ENCODE measurements around the gene NUP88.

The NUP88 gene

GRCh38 chr17:5418858-5419355, 555 bp downstream of the NUP88 start:
- DNase-seq, result peak; percentile 82

- DNase-seq, result no peak
Observed at GRCh38 chr17:5416901-5417300, 2.6 kb downstream of the NUP88 start.

GRCh38 chr17:5413682-5414081, 5.8 kb downstream of the NUP88 start:
- DNase-seq, result no peak

GRCh38 chr17:5410594-5411272, 8.7 kb downstream of the NUP88 start:
- no peak for DNase-seq

GRCh38 chr17:5408186-5408585, 11.3 kb downstream of the NUP88 start:
- DNase-seq, result no peak

- DNase-seq, result no peak
Observed at GRCh38 chr17:5405400-5405799, 14.1 kb downstream of the NUP88 start.

- DNase-seq, result no peak
Observed at GRCh38 chr17:5399767-5400166, 19.7 kb downstream of the NUP88 start.

- no peak for DNase-seq
Observed at GRCh38 chr17:5396612-5397011, 22.9 kb downstream of the NUP88 start.

- no peak for DNase-seq
Observed at GRCh38 chr17:5391678-5392077, 27.8 kb downstream of the NUP88 start.

GRCh38 chr17:5381542-5381941, 37.9 kb downstream of the NUP88 start:
- no peak for DNase-seq

GRCh38 chr17:5380491-5381135, 38.8 kb downstream of the NUP88 start:
- DNase-seq, result no peak

- no peak for DNase-seq
Observed at GRCh38 chr17:5379351-5380107, 39.9 kb downstream of the NUP88 start.

- DNase-seq, result no peak
Observed at GRCh38 chr17:5378566-5379207, 40.8 kb downstream of the NUP88 start.

- DNase-seq, result no peak
Observed at GRCh38 chr17:5373112-5373511, 46.4 kb downstream of the NUP88 start.

- no peak for DNase-seq
Observed at GRCh38 chr17:5370411-5370810, 49.1 kb downstream of the NUP88 start.

GRCh38 chr17:5365831-5366230, 53.6 kb downstream of the NUP88 start:
- DNase-seq, result no peak

GRCh38 chr17:5364696-5365095, 54.8 kb downstream of the NUP88 start:
- DNase-seq, result no peak

- DNase-seq, result no peak
Observed at GRCh38 chr17:5364156-5364555, 55.3 kb downstream of the NUP88 start.

- no peak for DNase-seq
Observed at GRCh38 chr17:5362162-5362811, 57.2 kb downstream of the NUP88 start.

GRCh38 chr17:5361426-5361825, 58.0 kb downstream of the NUP88 start:
- DNase-seq, result no peak

- no peak for DNase-seq
Observed at GRCh38 chr17:5355421-5356129, 63.9 kb downstream of the NUP88 start.

- no peak for DNase-seq
Observed at GRCh38 chr17:5354886-5355415, 64.5 kb downstream of the NUP88 start.
